Activated T-cell treated with anti-CD3 and anti-CD28 coated beads, Interleukin-2, amount 50 U/mL, for 4 hours (primary cell): ENCODE data around the gene IDUA. TPM values are rescaled to one million over a fixed set of nuclear protein-coding genes. Genes with fewer than 3 reads are reported as not detected.
A peak's percentile ranks its signal among the peaks of the same experiment; 100 is the strongest.
"Not testable (repeated sequence)": the region's sequence is repeated elsewhere in the genome, so short reads cannot be mapped to it uniquely, and the experiment has no call there.

ENCODE experiments used
- ATAC-seq, 2 donors: fragments of 200-7000 bp; cut with Tn5 transposase; one replicate each; pipeline ENCODE4 v1.10.0; 2021
- DNase-seq: peaks from one replicate; pipeline ENCODE4 v3.0.0-alpha.2; 2020
- H3K27me3 Mint-ChIP-seq: one replicate; pipeline ENCODE4 v1.8.0; 2021; ENCODE audit warnings: low read depth, mixed read lengths
- H3K36me3 Mint-ChIP-seq: one replicate; pipeline ENCODE4 v1.8.0; 2022; ENCODE audit warnings: mixed read lengths; ENCODE audit not compliant: insufficient read depth
- H3K4me1 Mint-ChIP-seq: one replicate; pipeline ENCODE4 v1.8.0; 2021; ENCODE audit warnings: low read depth, mixed read lengths
- H3K4me3 Mint-ChIP-seq: one replicate; pipeline ENCODE4 v1.8.0; 2021; ENCODE audit warnings: mild to moderate bottlenecking, moderate library complexity, mixed read lengths
- H3K9me3 Mint-ChIP-seq: one replicate; pipeline ENCODE4 v1.8.0; 2021; ENCODE audit warnings: mixed read lengths
- total RNA-seq, 3 donors: library from RNA; stranded (reverse); gene quantifications; one replicate each; pipeline ENCODE4 v1.2.1, GENCODE V29; 2021

The IDUA gene
- total RNA-seq, 3 donors from 2014 or later, result 13.5 to 18.3 (median 14.4) TPM

DNA sequence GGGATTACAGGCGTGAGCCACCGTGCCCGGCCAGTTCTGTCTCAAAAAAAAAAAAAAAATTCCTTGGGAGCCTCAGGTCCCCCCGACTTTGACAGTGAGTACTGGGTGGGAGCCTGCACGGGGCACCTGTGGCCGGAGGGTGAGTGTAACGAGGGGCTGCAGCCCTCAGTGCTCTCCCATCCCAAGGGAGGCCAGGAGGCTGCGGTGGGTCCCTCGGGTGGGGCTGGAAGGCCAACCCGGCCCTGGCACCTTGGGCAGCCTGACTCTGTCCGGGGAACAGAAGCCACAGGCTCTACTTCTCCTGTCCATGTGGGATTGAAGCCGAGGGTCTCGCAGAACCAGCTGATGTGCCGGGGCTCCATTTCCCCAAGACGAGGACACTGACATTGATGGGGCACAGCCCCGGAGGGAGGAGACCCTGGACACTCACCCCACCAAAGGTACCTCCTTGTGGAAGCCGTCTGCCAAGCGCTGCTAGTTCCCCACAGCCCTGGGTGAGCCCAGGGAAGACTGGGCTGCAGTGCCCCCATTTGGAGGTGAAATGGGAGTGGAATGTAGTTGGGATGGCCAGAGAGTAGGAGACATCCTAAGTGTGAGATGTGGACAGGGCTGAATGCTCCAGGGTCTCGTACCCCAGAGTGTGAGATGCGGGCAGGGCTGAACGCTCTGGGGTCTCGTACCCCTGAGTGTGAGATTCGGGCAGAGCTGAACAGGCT lies 8.6 kb downstream of the IDUA start:
- no peaks in the 10 kb centered on the region for H3K36me3 Mint-ChIP-seq
- DNase-seq (no peak), ATAC-seq (no peak)
- H3K9me3 Mint-ChIP-seq, result no peaks in the 10 kb centered on the region
- peaks cover 6% of the 10 kb centered on the region for H3K4me1 Mint-ChIP-seq
- peaks cover 22% of the 10 kb centered on the region for H3K27me3 Mint-ChIP-seq
- no peak overlapping the region for H3K4me3 Mint-ChIP-seq

- Mint-ChIP-seq H3K4me3 (no peak overlapping the region), H3K36me3 (no peaks in the 10 kb centered on the region), H3K27me3 (peaks cover 25% of the 10 kb centered on the region), H3K9me3 (no peaks in the 10 kb centered on the region), H3K4me1 (peaks cover 6% of the 10 kb centered on the region)
- ATAC-seq (no peak), DNase-seq (no peak)
These were observed 9.5 kb downstream of the IDUA start for GRCh38 chr4:996030-996996.

- ATAC-seq, result no peak
- Mint-ChIP-seq H3K4me3 (no peak overlapping the region), H3K4me1 (peaks cover 6% of the 10 kb centered on the region), H3K36me3 (no peaks in the 10 kb centered on the region), H3K27me3 (peaks cover 30% of the 10 kb centered on the region), H3K9me3 (no peaks in the 10 kb centered on the region)
- DNase-seq, result no peak
These were observed 10.1 kb downstream of the IDUA start for GRCh38 chr4:996997-997374.

GRCh38 chr4:997375-998071 lies 10.7 kb downstream of the IDUA start:
- no peaks in the 10 kb centered on the region for H3K9me3 Mint-ChIP-seq
- peaks cover 30% of the 10 kb centered on the region for H3K27me3 Mint-ChIP-seq
- ATAC-seq (peak; percentile 54 to 65), DNase-seq (no peak)
- no peak overlapping the region for H3K4me3 Mint-ChIP-seq
- peaks cover 6% of the 10 kb centered on the region for H3K4me1 Mint-ChIP-seq
- H3K36me3 Mint-ChIP-seq, result no peaks in the 10 kb centered on the region

DNA sequence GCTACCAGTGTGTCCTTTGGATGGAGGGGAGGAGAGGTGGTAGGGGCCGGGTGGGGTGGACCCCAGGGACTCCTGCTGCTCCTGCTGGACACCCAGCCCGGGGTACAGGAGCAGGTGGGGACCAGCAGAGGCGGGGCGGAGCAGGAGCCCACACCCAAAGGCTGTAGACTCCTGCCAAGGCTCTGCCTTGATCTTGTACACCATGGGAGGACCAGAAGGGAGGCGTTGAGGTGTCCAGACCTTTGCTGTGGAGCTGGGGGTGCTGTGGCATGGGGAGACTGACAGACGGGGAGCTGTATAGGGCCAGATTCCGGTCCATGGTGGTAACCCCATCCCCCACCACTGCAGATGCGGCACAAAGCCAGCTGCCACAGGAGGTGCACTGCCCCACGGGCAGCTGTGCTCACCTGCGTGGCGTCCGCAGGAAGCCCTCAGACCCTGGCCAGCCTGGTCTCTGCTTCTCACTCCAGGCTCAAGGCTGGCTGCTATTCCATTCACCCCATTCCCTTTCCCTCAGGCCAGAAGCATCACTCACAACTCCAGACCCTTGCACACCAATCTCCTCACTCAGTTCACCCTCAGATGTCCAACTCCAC lies 11.3 kb downstream of the IDUA start:
- DNase-seq, result no peak
- Mint-ChIP-seq H3K27me3 (peaks cover 30% of the 10 kb centered on the region), H3K4me1 (peaks cover 6% of the 10 kb centered on the region), H3K36me3 (no peaks in the 10 kb centered on the region), H3K9me3 (no peaks in the 10 kb centered on the region), H3K4me3 (no peak overlapping the region)
- ATAC-seq, result no peak

DNA sequence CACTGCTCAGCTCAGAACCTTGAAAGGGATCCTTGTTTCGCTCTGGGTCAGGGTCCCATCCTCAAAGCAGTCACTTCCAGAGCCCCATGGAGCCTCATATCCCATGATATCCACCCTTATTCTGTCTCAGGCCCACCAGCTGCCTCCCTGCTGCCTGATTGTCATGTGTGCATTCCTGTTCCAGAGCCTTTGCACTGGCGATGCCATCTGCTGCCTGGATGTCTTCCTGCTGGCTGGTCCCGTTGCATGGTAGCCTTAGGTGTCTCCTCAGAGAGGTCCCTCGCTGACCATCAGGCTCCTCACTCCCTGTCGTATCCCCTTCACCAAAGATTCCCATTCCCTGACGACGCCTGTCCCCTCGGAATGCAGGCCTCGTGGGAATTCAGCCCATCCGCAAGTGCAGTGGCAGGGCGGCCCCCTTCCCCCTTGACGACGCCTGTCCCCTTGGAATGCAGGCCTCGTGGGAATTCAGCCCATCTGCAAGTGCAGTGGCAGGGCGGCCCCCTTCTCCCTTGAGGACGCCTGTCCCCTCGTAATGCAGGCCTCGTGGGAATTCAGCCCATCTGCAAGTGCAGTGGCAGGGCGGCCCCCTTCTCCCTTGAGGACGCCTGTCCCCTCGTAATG lies 12.5 kb downstream of the IDUA start:
- not testable (repeated sequence) for H3K36me3 Mint-ChIP-seq, H3K4me3 Mint-ChIP-seq, H3K9me3 Mint-ChIP-seq, DNase-seq, H3K4me1 Mint-ChIP-seq, ATAC-seq
- peaks cover 37% of the 10 kb centered on the region for H3K27me3 Mint-ChIP-seq

GRCh38 chr4:999882-1000425 lies 13.1 kb downstream of the IDUA start:
- ATAC-seq (no peak), DNase-seq (no peak)
- H3K4me1 Mint-ChIP-seq, result peaks cover 6% of the 10 kb centered on the region
- H3K9me3 Mint-ChIP-seq, result no peaks in the 10 kb centered on the region
- H3K36me3 Mint-ChIP-seq, result no peaks in the 10 kb centered on the region
- no peak overlapping the region for H3K4me3 Mint-ChIP-seq
- H3K27me3 Mint-ChIP-seq, result peaks cover 43% of the 10 kb centered on the region

DNA sequence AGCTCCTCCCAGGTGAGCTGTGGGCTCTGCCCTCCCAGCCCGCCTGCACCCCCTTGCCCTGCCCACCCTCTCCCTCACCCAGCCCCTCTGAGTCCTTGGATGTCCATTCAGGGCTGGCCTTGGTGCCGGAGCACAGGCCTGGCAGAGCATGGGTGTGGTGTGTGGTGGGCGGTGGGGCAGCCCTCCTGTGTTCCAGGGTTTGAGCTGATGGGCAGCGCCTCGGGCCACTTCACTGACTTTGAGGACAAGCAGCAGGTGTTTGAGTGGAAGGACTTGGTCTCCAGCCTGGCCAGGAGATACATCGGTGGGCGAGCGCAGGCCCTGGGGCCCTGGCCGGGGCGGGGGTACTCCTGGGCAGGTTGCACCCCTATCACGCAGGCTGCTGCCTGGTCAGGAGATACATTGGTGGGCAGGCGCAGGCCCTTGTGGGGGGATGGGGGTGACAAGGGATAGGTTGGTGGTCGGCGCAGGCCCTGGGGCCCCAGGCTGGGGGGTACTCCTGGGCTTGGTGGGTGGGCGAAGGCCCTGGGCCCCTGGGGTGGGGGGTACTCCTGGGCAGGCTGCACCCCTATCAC lies 13.9 kb downstream of the IDUA start:
- H3K4me3 Mint-ChIP-seq, result no peak overlapping the region
- H3K9me3 Mint-ChIP-seq, result no peaks in the 10 kb centered on the region
- ATAC-seq (no peak), DNase-seq (no peak)
- H3K4me1 Mint-ChIP-seq, result peaks cover 6% of the 10 kb centered on the region
- H3K27me3 Mint-ChIP-seq, result peaks cover 46% of the 10 kb centered on the region
- H3K36me3 Mint-ChIP-seq, result no peaks in the 10 kb centered on the region

DNA sequence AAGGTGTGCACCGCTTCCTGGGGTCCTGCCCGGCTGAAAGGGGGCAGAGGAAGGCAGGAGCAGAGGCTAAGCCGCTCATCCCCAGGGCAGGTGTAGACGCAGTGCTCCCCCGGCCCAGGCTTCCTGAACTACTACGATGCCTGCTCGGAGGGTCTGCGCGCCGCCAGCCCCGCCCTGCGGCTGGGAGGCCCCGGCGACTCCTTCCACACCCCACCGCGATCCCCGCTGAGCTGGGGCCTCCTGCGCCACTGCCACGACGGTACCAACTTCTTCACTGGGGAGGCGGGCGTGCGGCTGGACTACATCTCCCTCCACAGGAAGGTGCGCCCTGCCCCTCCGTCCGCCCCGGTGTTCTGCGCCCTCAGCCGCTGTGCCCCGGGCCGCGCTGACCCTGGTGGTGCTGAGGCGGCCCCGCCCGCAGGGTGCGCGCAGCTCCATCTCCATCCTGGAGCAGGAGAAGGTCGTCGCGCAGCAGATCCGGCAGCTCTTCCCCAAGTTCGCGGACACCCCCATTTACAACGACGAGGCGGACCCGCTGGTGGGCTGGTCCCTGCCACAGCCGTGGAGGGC lies 14.8 kb downstream of the IDUA start:
- Mint-ChIP-seq H3K4me3 (no peak overlapping the region), H3K9me3 (no peaks in the 10 kb centered on the region), H3K4me1 (peaks cover 6% of the 10 kb centered on the region), H3K36me3 (no peaks in the 10 kb centered on the region), H3K27me3 (peaks cover 54% of the 10 kb centered on the region)
- no peak for ATAC-seq
- no peak for DNase-seq

- peak in 1 of 2 donors; percentile 28 for ATAC-seq
- H3K9me3 Mint-ChIP-seq, result no peaks in the 10 kb centered on the region
- H3K4me3 Mint-ChIP-seq, result no peak overlapping the region
- no peaks in the 10 kb centered on the region for H3K36me3 Mint-ChIP-seq
- H3K4me1 Mint-ChIP-seq, result peaks cover 6% of the 10 kb centered on the region
- peaks cover 55% of the 10 kb centered on the region for H3K27me3 Mint-ChIP-seq
- no peak for DNase-seq
These were observed 15.3 kb downstream of the IDUA start for GRCh38 chr4:1002131-1002630.

GRCh38 chr4:1002631-1003251 lies 15.9 kb downstream of the IDUA start:
- ATAC-seq (peak in 1 of 2 donors; percentile 20), DNase-seq (no peak)
- no peaks in the 10 kb centered on the region for H3K9me3 Mint-ChIP-seq
- H3K4me3 Mint-ChIP-seq, result no peak overlapping the region
- peaks cover 58% of the 10 kb centered on the region for H3K27me3 Mint-ChIP-seq
- H3K36me3 Mint-ChIP-seq, result no peaks in the 10 kb centered on the region
- H3K4me1 Mint-ChIP-seq, result peaks cover 6% of the 10 kb centered on the region

GRCh38 chr4:1003271-1004070 lies 16.6 kb downstream of the IDUA start:
- Mint-ChIP-seq H3K36me3 (no peaks in the 10 kb centered on the region), H3K4me1 (peaks cover 1% of the 10 kb centered on the region), H3K9me3 (no peaks in the 10 kb centered on the region), H3K4me3 (no peak overlapping the region), H3K27me3 (peaks cover 57% of the 10 kb centered on the region)
- ATAC-seq (peak; percentile 19 to 23), DNase-seq (no peak)
